Stimulated activated naive CD4-positive, alpha-beta T cell (primary cell): ENCODE measurements around the gene RIPOR3.

Source experiments
- DNase-seq, 6 experiments: peaks; one replicate each; lab custom pipeline; 2025; lab: John Stamatoyannopoulos, UW

The RIPOR3 gene

GRCh38 chr20:50589548-50590347 is 101.6 kb downstream of the RIPOR3 start:
- no peak for DNase-seq

DNA sequence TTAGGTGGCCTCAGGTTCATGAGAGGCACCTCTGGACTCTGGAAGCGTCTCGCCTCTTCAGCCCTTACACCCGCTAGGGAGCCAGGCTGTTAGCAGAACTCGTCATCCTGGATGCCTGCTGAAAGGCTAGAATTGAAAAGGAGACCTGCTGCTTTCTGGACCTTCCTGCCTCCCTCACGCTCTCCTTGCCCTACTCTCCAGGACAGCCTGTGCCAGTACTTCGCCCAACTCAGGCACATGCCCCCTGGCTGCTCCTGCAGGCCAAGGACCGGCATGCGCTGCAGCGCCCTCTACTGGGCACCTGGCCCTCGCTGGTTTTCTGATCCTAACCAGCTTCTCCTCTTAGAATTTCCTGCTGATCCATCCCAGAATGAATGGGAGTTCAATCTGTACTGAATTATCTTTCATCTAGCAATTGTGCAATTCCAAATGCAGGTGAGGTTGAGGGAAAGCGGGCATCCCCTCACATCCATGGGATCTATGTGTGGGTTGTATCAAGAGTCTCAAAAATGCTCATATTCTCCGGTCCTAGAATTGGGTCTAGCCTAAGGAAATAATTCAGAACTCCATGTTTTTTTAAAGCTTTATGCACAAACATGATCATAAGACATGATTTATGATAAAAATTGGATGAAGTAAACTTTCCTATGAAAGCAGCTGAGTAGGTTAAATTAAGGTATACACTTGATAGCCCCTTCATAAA is 103.2 kb downstream of the RIPOR3 start:
- DNase-seq, result peak; percentile 16 to 75 (median 55)

DNA sequence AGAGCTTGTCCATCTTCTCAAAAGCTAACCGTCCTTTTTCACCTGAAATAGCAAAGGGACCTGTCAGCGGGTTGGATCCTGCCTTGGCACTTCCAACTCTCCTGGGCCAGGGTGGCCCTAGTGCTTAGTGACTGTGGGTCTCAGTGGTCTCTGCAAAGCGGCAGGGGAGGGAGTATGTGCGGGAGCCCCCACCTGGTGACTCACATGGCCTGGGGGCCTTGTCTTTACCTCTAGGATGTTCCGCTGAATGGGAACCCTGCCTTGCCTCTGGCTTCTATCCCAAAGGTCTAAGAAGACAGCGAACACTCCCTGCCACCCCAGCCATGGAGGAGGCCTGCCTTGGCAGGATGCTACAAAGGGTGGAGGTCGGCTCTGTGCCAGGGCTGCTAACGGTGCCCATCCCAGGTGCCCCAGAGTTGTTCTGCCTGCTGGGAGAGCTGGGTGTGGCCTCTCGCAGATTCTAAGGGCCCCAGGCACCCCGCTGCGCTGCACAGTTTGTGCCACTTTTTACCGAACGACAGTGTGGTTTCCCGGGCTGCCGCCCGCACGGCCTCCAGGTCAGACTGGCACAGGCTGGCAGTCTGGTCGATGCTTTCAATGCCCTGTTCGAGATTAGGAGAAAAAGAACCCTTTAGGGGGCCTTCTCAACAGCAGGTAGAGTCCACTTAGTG is 103.9 kb downstream of the RIPOR3 start:
- DNase-seq, result no peak

- no peak for DNase-seq
Measured at GRCh38 chr20:50586531-50587232, 104.7 kb downstream of the RIPOR3 start.

- no peak for DNase-seq
Measured at GRCh38 chr20:50585678-50586077, 105.7 kb downstream of the RIPOR3 start.

DNA sequence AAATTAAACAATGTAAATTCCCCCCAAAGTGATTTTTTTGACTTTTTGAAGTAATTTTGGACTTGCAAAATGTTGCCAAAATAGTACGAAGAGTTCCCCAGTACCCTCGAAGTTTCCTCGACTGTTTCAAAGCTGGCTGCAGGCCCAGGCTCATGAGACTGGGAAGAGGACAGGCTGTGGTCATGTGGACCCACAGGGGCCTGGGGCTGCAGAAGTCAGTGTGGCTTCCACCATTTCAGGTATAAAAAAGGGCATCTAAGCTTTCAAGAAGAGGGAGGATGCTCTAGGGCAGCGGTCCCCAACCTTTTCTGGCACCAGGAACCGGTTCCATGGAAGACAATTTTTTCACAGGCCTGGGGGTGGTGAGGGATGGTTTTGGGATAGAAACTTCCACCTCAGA is 106.1 kb downstream of the RIPOR3 start:
- DNase-seq, result no peak

DNA sequence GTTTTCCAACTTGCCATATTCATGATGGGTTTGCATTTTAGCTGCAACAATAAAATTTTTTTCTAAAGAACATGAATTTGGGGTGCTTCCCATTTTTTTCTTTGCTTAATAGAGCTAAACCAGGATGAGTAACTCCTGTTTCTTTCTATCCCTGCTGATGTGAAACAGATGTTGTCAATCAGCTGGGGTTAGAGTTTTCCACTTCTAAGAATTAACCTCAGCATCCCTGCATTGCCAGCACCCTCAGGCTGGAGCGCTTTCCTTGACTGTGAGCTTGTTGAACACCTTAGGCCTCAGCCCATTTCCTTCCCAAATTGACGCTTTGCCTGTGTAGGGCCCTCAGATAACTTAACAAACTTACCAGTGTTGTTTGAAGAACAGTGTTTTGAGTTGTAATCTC is 106.7 kb downstream of the RIPOR3 start:
- no peak for DNase-seq

DNA sequence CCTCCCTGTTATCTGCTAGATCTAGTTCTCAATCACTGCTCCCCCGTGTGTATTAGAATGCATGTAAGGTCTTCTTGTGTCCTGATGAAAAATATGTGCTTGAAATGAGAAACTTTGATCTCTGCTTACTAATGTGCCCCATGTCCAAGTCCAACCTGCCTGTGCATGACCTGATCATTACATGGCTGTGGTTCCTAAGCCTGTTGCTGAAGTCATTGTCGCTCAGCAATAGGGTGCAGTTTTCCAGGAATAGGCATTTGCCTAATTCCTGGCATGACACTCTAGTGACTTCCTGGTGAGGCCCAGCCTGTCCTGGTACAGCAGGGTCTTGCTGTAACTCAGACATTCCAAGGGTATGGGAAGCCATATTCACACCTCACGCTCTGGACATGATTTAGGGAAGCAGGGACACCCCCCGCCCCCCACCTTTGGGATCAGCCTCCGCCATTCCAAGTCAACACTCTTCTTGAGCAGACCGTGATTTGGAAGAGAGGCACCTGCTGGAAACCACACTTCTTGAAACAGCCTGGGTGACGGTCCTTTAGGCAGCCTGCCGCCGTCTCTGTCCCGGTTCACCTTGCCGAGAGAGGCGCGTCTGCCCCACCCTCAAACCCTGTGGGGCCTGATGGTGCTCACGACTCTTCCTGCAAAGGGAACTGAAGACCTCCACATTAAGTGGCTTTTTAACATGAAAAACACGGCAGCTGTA is 107.7 kb downstream of the RIPOR3 start:
- DNase-seq, result no peak

GRCh38 chr20:50582591-50583234 is 108.6 kb downstream of the RIPOR3 start:
- no peak for DNase-seq

DNA sequence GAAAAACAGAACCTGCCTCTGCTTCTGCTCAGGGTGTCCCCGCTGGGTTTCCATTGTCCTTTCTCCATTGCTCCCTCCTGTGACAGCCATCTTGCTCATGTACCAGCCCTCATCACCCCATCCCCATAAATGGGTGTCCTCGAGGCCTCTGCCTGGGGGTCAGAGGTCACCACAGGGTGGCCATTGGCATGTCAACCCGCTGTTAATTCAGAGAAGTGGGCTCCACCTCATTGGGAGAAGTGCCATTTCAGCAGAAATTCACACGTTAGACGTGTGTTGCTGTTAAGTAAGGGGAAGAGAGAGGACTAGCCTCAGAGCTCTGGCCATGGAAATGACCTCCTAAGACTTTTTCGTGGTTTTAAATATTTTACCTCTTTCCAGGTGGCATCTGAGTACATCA is 109.2 kb downstream of the RIPOR3 start:
- no peak for DNase-seq

GRCh38 chr20:50580842-50581544 is 110.3 kb downstream of the RIPOR3 start:
- DNase-seq, result no peak

DNA sequence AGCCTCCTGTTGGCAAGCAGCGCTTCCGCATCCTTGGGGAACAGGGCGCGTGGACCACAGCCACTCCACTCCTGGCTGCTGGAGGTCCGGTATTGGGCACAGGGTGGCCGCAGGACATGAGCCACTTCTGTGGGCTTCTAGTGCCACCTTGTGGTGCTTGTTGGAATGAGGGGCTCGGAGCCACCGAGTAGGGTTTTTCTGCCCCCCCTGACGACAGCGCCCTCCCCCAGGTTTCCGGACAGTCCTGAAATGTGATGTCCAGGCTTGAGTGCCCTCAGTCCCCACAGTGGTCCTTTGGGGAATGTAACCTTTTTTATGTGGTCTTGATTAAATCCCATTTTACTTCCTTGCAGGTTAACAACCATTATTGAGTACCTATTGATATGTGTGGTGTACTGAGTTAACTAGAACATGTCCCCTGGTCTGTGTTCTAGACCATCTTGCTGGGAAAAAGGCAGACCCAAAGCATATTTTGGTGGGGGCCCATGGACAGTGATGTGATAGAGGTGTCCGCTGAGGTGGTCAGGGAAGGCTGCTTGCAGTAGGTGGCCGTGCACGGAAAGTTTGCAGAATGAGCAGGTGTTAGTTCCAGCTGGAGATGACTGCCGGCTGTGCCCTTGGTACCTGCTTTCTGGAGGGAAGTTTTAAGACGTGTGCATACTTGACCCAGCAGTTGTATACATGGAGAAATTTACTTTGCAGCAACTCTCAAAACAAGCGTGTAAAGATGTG is 111.2 kb downstream of the RIPOR3 start:
- peak in 5 of 6 experiments; percentile 24 to 43 (median 38) for DNase-seq

GRCh38 chr20:50579511-50579910 is 111.8 kb downstream of the RIPOR3 start:
- no peak for DNase-seq

GRCh38 chr20:50578778-50579165 is 112.6 kb downstream of the RIPOR3 start:
- DNase-seq, result no peak

- DNase-seq, result no peak
Measured at GRCh38 chr20:50578061-50578777, 113.1 kb downstream of the RIPOR3 start.

DNA sequence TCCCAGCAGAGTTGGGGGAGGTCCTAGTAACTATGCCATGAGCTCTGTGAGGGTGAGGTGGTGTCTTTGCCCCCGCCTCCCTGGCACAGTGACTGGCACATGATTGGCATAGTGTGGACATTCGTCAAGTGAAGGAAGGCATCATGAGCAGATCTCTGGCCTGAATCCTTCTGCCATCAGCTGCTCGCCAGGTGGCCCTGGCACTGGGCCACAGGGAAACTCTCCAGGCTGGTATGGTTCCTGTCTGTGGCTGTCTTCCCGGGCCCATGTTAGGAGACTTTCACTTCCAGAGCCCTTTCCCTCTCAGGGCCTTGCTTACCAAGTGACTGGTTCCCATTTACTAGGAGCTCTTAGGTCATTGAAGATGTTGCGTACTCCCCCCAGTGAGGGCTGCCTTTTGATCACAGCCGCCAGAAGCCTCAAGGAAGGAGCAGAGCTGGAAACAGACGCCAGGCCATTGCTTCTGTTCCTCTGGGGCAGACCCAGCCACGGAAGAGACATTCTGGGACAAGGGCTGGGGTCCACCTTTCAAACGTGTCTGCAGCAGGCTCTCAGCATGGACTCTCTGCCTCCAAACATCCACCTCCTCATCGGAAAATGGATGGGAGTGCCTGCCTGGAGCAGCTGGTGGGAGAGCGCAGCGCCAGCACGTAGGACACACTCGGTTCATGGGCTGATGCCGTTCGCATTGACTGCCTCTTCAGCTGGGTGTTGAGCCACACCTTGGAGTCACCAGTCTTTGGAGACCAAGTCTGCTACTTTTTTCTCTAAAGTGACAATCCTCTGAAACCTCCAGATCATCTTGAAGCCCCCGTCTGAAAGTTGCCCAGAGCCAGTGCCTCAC is 113.9 kb downstream of the RIPOR3 start:
- DNase-seq, result no peak

GRCh38 chr20:50575865-50576720 is 115.2 kb downstream of the RIPOR3 start:
- DNase-seq, result peak; percentile 25 to 61 (median 47)
